Esophagus muscularis mucosa (tissue), 3 donors: ENCODE measurements around the gene KLK4.

Experiments
- CTCF ChIP-seq, 3 experiments: fragments of 200-600 bp in 2 of 3; fragments of 450-650 bp in 1 of 3; sonication (generic) in 2 of 3; IDR thresholded peaks; one replicate each; pipeline ENCODE4 v1.5.1; 2017 to 2019; ENCODE audit warnings: antibody characterized with exemption in 3 of 3, mild to moderate bottlenecking in 2 of 3, moderate library complexity in 1 of 3
- EP300 ChIP-seq: sonication (generic); formaldehyde crosslinking; IDR thresholded peaks from one replicate; pipeline ENCODE4 v1.6.1; 2017; ENCODE audit warnings: antibody characterized with exemption

GRCh38 chr19:50926144-50926543 is 14.9 kb upstream of the KLK4 start:
- no peak for TF ChIP-seq CTCF (IDR thresholded peaks at IDR 0.05)
- TF ChIP-seq EP300 = no peak
